Measurements from ENCODE around the gene DYNLL2. TPM values are rescaled to one million over a fixed set of nuclear protein-coding genes. Genes with fewer than 3 reads are reported as not detected.

The DYNLL2 gene
- total and polyA plus RNA-seq, 9 of the 15 experiments (the other 6 are each of a cell fraction or from before 2014, with no cell fraction given) = 1.8 to 24.5 (median 13.0) TPM

- 91% methylated on average over 11 of the region's 11 CpGs for WGBS (ENCODE audit: insufficient coverage, low coverage, missing lambda C conversion rate)
- 0 out of 4 replicates have a peak overlapping the region, but pooled peaks of 1 of the 2 experiments have one; percentile 37 for H3K9ac ChIP-seq (ENCODE audit: insufficient read depth in 1 of 2, low read depth in 2 of 2, low read length in 2 of 2)
- peaks cover 18% of the 10 kb centered on the region for H3K9me1 ChIP-seq (ENCODE audit: control insufficient read depth, insufficient read depth, low read length)
- CTCF ChIA-PET (ENCODE audit: low intra/inter-chr PET ratio) = no interaction called here
- no peak for TF ChIP-seq PTTG1 (tag; IDR thresholded peaks at IDR 0.05; ENCODE audit: low read depth)
- TF ChIP-seq SLC30A9 (CRISPR knock-in tag; IDR thresholded peaks at IDR 0.05) = no peak
- intact Hi-C loops (cut with micrococcal nuclease) = no loop called here
- H4K20me1 ChIP-seq (replicated peaks; ENCODE audit: control insufficient read depth, insufficient read depth, low read length) = peaks cover 51% of the 10 kb centered on the region
- no peak for FAIRE-seq
- in situ Hi-C loops (cut with MboI) = no loop called here
- POLR2A ChIA-PET = interaction anchor here (0.8 to 1.8 kb wide), 3 partner anchors 10 to 82 kb away, joined by 3 to 7 read pairs (median 3); partner anchors contain the start of gene SRSF1
- ATAC-seq = no peak
- no peak for DNase-seq (ENCODE audit: extremely low read depth in 1 of 4, low spot score in 3 of 4)
- H2AFZ ChIP-seq (ENCODE audit: low read depth, low read length) = no peak overlapping the region
- no peaks in the 10 kb centered on the region for H3K9me3 ChIP-seq (replicated peaks; ENCODE audit: control insufficient read depth, insufficient read depth, low read depth, low read length)
- H3K4me3 ChIP-seq = no peak overlapping the region
- no peak overlapping the region for H3K4me2 ChIP-seq (ENCODE audit: insufficient read depth, low read length)
- H3K4me1 ChIP-seq (replicated peaks in 1 of 2; ENCODE audit: control insufficient read depth in 2 of 2, insufficient read depth in 2 of 2, low read length in 2 of 2) = peaks cover 8% of the 10 kb centered on the region in 2 experiments; a peak in 4 of 5 replicates
- peaks cover 53% of the 10 kb centered on the region for H3K79me2 ChIP-seq (ENCODE audit: control insufficient read depth, insufficient read depth, low read length)
- BruUV-seq (replicated peaks) = no TSS peak
- no peak overlapping the region for H3K27ac ChIP-seq (ENCODE audit: extremely low read depth, low read depth, low read length)
- H3K27me3 ChIP-seq (ENCODE audit: control insufficient read depth in 2 of 2, insufficient read depth in 2 of 2, low read length in 2 of 2) = no peaks in the 10 kb centered on the region
- peaks cover 95% of the 10 kb centered on the region for H3K36me3 ChIP-seq (ENCODE audit: control insufficient read depth, insufficient read depth, low read length)
Measured at GRCh38 chr17:58089111-58089510, 5.9 kb downstream of the DYNLL2 start.

DNA sequence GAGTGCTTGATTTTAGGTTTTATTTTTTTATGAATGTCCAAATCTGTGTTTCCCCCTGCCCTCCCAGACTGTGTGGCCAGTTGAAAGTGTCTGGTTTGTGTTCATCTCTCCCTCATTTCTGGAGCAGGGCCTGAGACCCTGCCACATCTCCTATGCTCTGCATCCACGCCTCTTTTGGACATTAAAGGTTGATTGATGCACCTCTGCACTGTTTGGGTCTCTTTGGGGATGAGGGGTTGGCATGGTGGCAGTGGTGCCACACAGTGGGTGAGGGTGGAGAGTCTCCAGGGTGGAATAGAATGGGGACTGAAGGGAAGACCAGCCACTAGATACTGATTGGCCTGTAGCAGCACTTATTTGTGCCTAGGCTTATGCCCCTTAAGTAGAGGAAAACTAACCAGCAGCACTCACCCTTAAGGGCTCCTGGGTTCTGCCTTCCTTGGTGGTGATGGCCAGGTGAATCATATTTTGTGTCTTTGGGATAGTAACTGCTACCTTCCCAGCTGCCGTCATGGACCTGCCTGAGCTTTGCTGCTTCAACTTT lies 7.9 kb downstream of the DYNLL2 start:
- H3K9me1 ChIP-seq (ENCODE audit: control insufficient read depth, insufficient read depth, low read length) = peaks cover 8% of the 10 kb centered on the region
- no peak for ATAC-seq
- H3K4me2 ChIP-seq (ENCODE audit: insufficient read depth, low read length) = no peak overlapping the region
- POLR2A ChIA-PET = interaction anchor here (0.7 to 1.7 kb wide), 10 partner anchors 8 to 540 kb away, joined by 3 to 8 read pairs (median 3); partner anchors contain the start of genes DYNLL2 and SRSF1
- H3K36me3 ChIP-seq (ENCODE audit: control insufficient read depth, insufficient read depth, low read length) = peaks cover 80% of the 10 kb centered on the region
- peaks cover 31% of the 10 kb centered on the region for H4K20me1 ChIP-seq (replicated peaks; ENCODE audit: control insufficient read depth, insufficient read depth, low read length)
- in situ Hi-C loops (cut with MboI) (no loop called here), intact Hi-C loops (cut with micrococcal nuclease) (no loop called here)
- H3K9me3 ChIP-seq (replicated peaks; ENCODE audit: control insufficient read depth, insufficient read depth, low read depth, low read length) = no peaks in the 10 kb centered on the region
- peak in 1 of 4 experiments; percentile 3 for DNase-seq (ENCODE audit: extremely low read depth in 1 of 4, low spot score in 3 of 4)
- WGBS (ENCODE audit: insufficient coverage, low coverage, missing lambda C conversion rate) = 93% methylated on average over 2 of the region's 2 CpGs
- no peaks in the 10 kb centered on the region for H3K27me3 ChIP-seq (ENCODE audit: control insufficient read depth in 2 of 2, insufficient read depth in 2 of 2, low read length in 2 of 2)
- CTCF ChIA-PET (ENCODE audit: low intra/inter-chr PET ratio) = no interaction called here
- H3K79me2 ChIP-seq (ENCODE audit: control insufficient read depth, insufficient read depth, low read length) = peaks cover 33% of the 10 kb centered on the region
- no peaks in the 10 kb centered on the region; a peak in 1 of 5 replicates for H3K4me1 ChIP-seq (replicated peaks in 1 of 2; ENCODE audit: control insufficient read depth in 2 of 2, insufficient read depth in 2 of 2, low read length in 2 of 2)
- no peak for FAIRE-seq
- no peak overlapping the region for H2AFZ ChIP-seq (ENCODE audit: low read depth, low read length)
- H3K9ac ChIP-seq (ENCODE audit: insufficient read depth in 1 of 2, low read depth in 2 of 2, low read length in 2 of 2) = no peak overlapping the region
- no TSS peak for BruUV-seq (replicated peaks)
- H3K4me3 ChIP-seq = no peak overlapping the region
- no peak overlapping the region for H3K27ac ChIP-seq (ENCODE audit: extremely low read depth, low read depth, low read length)
- TF ChIP-seq USF1 (CRISPR knock-in tag; IDR thresholded peaks at IDR 0.05) (no peak), E2F1 (CRISPR knock-in tag; IDR thresholded peaks at IDR 0.05) (no peak), BRF1 (IDR thresholded peaks at IDR 0.05; ENCODE audit: borderline replicate concordance, extremely low read depth, insufficient read length) (no peak), FIP1L1 (IDR thresholded peaks at IDR 0.05; ENCODE audit: low read depth, low read length, poor library complexity, severe bottlenecking) (no peak)
- TF ChIP-seq, protein P1, sequence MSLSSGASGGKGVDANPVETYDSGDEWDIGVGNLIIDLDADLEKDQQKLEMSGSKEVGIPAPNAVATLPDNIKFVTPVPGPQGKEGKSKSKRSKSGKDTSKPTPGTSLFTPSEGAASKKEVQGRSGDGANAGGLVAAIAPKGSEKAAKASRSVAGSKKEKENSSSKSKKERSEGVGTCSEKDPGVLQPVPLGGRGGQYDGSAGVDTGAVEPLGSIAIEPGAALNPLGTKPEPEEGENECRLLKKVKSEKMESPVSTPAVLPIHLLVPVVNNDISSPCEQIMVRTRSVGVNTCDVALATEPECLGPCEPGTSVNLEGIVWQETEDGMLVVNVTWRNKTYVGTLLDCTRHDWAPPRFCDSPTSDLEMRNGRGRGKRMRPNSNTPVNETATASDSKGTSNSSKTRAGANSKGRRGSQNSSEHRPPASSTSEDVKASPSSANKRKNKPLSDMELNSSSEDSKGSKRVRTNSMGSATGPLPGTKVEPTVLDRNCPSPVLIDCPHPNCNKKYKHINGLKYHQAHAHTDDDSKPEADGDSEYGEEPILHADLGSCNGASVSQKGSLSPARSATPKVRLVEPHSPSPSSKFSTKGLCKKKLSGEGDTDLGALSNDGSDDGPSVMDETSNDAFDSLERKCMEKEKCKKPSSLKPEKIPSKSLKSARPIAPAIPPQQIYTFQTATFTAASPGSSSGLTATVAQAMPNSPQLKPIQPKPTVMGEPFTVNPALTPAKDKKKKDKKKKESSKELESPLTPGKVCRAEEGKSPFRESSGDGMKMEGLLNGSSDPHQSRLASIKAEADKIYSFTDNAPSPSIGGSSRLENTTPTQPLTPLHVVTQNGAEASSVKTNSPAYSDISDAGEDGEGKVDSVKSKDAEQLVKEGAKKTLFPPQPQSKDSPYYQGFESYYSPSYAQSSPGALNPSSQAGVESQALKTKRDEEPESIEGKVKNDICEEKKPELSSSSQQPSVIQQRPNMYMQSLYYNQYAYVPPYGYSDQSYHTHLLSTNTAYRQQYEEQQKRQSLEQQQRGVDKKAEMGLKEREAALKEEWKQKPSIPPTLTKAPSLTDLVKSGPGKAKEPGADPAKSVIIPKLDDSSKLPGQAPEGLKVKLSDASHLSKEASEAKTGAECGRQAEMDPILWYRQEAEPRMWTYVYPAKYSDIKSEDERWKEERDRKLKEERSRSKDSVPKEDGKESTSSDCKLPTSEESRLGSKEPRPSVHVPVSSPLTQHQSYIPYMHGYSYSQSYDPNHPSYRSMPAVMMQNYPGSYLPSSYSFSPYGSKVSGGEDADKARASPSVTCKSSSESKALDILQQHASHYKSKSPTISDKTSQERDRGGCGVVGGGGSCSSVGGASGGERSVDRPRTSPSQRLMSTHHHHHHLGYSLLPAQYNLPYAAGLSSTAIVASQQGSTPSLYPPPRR (CRISPR knock-in tag; IDR thresholded peaks at IDR 0.05; ENCODE audit: borderline replicate concordance) = no peak
